HG03378 (cell line): ENCODE data around the gene ZKSCAN7.
"Not testable (repeated sequence)": the region's sequence is repeated elsewhere in the genome, so short reads cannot be mapped to it uniquely, and the experiment has no call there.

Experiments
- ATAC-seq: cut with Tn5 transposase; IDR thresholded peaks from one replicate; pipeline ENCODE4 v1.9.1; 2021; ENCODE audit warnings: mild to moderate bottlenecking, moderate library complexity; ENCODE audit not compliant: unreplicated experiment

ZKSCAN7 gene

GRCh38 chr3:44571024-44571423 is 16.0 kb downstream of the ZKSCAN7 start:
- no peak for ATAC-seq

- ATAC-seq: no peak
These were observed 21.6 kb downstream of the ZKSCAN7 start for GRCh38 chr3:44576613-44577012.

GRCh38 chr3:44577354-44577952 is 22.5 kb downstream of the ZKSCAN7 start:
- ATAC-seq: not testable (repeated sequence)

GRCh38 chr3:44578316-44578715 is 23.3 kb downstream of the ZKSCAN7 start:
- ATAC-seq: not testable (repeated sequence)

- ATAC-seq: not testable (repeated sequence)
These were observed 24.0 kb downstream of the ZKSCAN7 start for GRCh38 chr3:44578924-44579515.

GRCh38 chr3:44579749-44580148 is 24.8 kb downstream of the ZKSCAN7 start:
- not testable (repeated sequence) for ATAC-seq

GRCh38 chr3:44580971-44581370 is 26.0 kb downstream of the ZKSCAN7 start:
- ATAC-seq: not testable (repeated sequence)

GRCh38 chr3:44584646-44585501 is 29.9 kb downstream of the ZKSCAN7 start, which contains the start of gene ZNF660:
Gene ZNF660 (plus strand): TSS chr3:44584964. CDS start chr3:44594194, 9,230 bp downstream.
- ATAC-seq: no peak

GRCh38 chr3:44596621-44597020 is 41.6 kb downstream of the ZKSCAN7 start:
- ATAC-seq: no peak

- no peak for ATAC-seq
These were observed 46.8 kb downstream of the ZKSCAN7 start for GRCh38 chr3:44601749-44602148.

GRCh38 chr3:44612678-44613077 is 57.7 kb downstream of the ZKSCAN7 start:
- ATAC-seq: no peak
